NAMALWA (cell line): ENCODE results near the gene TTLL8.
"Not testable (repeated sequence)": the region's sequence is repeated elsewhere in the genome, so short reads cannot be mapped to it uniquely, and the experiment has no call there.

ENCODE experiments used
- DNase-seq: peaks from one replicate; pipeline ENCODE4 v3.0.0-alpha.2; 2015; ENCODE audit warnings: low spot score

The TTLL8 gene

DNA sequence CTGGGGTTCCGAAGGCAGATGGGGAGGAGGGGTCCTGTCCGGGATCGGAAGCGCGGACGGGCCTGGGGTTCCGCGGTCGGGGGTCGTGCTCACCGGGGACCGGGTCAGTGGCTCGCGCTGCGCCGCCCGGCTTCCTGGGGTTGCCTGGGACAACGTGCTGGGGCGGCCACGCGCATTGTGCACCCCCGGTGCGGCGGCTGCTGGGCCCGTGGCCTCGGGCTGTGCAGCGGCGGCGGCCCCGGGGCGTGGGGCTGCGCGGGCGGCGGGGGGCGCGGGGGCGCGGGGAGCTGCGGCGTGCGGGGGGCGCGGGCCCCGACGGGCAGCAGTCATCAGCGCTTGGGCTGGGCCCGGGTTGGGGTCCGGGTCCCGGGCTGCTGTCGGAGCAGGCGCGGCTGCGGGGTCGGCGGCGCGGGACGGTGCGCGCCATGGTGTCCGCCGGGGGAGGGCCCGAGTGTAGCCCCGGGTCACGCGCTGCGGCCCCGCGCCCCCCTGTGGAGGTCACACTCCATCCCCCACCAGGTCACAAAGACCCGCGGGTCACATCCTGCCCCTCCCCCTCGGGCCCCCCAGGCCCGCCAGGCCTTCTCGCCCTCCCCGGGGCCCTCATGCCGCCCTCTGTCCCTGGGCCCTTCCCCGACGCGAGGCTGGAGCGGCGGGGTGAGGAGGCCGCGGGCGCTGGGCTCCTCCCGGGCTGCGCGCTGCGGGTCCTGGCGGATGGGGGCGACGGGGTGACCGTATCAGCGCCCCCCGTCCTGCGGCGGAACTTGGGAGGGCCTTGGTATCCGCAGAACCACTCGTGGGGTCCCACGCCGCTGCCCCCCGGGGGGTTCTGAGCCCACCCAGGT, at the start of gene TTLL8:
TSS of gene TTLL8 (minus strand) at position 238 of the 845 bp plus-strand sequence.
- no peak for DNase-seq

DNA sequence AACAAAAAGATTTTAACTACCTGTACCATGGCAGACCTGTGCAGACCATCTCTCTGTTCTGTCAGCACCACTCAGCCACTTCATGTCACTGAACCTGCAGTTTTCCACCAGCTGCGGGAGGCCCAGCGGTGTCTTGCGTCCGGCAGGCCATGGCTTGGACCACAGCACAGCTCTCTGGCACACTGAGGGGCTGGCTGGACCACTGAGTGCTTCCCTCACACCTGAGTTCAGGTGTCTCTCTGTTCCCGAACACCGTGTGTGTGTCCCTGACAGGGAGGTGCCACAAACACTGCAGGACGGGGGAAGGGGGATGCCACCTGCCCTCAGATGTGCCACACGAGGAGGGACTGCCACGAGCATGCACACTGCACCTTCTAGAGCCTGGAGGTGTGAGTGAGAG, 49.4 kb upstream of the TTLL8 start:
- no peak for DNase-seq

DNA sequence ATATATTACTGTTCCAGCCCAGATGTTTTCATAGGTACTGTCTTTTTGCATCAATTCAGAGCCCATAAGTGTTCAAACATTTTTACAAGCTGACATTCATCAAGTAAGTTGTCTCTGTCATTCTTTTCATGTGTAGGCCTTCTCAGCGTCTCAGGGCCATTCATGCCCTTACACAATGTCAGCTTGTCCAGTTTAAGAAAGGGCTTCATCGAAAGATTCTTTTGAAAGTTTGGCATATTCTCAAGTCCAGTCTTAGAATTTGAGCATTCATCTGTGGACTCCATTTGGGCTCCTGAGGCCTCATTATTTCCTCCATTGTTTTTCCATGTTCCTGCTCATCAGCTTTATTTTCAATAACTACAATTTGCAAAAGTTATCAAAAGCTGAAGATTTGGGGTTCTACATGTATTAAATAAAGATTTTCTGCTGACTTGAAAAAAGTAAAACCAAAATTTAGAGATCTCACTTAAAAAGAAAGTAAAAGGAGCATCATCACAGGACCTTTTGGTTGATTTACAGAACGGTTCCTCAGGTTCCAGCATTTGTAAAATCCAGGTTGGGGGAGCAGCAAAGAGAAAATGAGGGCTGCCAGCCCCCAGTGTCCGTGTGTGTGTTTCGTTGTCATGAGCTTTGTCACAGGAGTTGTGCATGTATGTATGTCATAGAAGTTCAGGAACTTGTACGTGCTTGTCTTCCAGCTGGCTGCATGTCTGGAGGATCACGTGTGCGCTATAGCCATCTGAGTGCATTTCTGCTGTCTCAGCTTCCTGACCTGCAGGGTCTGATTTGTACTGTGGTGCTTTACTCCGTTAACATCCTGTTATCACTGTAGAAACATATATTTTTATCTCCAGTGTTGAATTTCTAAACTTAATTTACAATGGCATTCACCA, 47.4 kb upstream of the TTLL8 start:
- peak; percentile 61 for DNase-seq

DNA sequence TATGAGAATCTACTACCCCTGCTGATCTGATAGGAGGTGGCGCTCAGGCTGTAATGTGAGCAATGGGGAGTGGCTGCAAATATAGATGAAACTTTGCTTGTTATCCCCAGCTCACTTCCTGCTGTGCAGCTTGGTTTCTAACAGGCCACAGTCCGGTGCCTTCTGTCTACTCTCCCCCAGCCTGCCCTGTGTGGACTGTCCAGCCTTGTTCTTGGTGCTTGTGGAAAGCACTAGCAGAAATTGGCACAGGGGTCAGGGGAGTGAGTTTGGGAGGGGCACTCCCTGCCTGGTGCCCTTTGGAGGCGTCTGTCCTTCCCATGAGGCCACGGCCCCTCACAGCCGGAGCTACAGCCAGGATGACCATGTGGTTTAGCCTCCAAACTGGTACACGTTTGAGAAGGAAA, 46.0 kb upstream of the TTLL8 start:
- DNase-seq, result no peak

DNA sequence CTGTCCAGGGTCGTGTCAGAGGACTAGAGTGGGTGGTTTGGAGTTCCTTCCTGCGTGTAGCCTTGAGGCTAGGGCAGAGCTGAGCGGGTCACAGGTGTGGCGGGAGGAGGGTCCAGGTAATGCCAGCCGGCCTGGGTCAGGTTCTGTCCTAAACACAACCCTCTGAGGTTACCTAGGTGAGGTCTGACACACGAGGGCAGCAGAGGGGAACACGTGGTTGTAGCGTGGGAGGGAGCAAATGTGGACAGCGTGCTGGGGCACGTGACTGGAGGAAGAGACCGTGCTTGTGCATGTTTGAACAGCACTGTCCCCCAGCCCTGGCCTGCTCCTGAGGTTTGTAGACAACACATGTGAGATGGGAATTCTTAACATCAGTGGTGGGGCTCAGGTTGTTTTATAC, 44.8 kb upstream of the TTLL8 start:
- DNase-seq, result peak; percentile 26

DNA sequence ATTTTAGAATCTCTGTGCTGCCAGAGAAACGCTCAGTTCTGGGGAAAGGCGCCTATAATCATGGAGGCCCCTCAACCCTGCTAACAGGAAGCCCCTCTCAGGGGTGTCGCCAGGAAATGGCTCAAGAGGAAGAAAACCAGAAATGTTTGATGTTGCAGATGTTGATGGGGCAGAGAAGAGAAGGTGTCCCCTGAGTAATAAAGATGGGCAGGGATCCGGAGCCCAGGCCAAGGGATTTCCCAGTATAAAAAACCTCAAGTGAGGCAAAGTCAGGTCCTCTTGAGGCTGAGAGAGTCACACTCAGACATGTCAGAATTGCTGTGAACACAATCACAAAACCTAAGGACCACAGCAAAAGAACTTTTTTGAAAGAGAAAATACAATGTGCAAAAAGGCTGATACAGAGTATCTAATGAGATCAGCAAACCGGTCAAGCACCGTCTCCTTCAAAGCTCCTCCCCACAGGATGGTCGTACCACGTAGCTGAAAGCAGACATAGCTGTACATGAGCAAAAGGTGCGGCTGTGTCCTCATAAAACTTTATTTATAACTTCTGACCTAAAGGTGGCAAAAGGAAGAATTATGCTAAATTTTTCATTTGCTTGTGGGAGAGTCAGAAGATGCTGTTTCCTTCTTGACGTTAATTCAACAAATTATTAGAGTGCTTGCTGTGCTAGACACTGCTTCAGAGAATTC, 43.9 kb upstream of the TTLL8 start:
- peak; percentile 19 for DNase-seq

DNA sequence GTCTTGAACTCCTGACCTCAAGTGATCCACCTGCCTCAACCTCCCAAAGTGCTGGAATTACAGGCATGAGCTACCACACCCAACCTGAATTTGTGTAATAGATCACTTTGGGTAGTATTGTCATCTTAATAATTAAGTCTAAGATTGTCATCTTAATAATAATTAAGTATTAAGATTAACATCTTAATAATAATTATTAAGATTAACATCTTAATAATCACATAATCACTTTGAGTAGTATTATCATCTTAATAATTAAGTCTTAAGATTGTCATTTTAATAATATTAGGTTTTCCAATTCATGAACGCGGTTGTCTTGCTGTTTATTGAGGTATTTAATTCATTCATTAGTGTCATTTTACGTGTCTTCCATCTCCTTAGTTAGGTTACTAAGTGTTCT, 40.0 kb upstream of the TTLL8 start:
- DNase-seq, result no peak

DNA sequence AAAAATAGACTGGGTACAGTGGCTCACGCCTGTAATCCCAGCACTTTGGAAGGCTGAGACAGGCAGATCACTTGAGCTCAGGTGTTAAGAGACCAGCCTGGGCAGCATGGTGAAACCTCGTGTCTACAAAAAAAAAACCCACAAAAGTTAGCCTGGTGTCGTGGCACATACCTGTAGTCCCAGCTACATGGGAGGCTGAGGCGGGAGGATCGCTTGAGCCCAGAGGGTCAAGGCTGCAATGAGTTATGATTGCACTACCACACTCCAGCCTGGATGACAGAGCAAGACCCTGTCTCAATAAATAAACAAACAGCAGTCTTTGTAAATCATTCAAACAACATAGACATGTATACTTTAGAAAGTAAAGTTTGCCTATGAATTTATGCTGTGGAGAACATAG, 34.2 kb upstream of the TTLL8 start:
- no peak for DNase-seq

DNA sequence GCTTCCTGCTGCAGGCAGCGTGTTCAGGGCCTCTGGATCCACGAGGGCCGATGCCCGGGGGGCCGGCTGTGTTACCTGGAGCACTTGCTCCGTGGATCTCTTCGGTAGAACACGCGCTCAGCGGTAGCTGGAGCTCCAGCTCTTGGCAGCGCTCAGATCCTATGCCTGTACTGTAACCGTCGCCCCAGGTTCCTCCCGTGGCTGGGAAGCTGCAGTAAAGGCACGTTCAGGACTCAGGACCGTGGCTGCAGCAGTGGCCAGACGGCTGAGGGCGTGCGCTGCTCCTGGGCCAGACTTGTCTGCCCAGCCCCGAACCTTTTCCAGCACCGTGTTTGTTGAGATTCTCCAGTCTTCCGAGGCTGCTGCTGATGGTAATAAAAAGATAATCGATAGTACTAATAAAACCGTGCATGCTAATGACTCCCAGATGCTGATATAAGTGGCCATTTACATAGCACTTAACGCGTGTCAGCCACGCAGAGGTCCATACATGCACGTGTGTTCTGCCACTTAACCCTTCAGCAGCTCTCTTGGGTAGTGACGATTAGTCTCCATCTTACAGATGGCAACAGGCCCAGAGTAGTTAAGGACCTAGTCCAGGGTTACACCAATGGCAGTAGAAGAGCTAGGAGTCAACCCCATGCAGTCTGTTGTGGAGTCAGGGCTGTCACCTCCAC, 33.1 kb upstream of the TTLL8 start:
- DNase-seq, result no peak

DNA sequence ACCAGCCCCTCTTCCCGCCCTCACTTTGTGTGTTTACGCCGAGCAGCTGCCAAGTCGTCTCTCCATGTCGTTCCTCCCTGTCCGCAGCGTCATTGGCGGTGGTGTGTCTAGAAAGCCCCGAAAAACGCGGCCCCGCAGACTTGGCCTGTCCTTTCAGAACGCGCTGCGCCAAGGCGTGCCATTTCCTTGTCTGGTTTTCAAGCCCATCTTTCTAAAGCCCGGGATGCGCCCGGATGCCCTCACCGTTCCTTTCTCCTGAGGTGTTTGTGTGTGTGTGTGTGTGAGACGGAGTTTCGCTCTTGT, 32.3 kb upstream of the TTLL8 start:
- DNase-seq, result no peak

DNA sequence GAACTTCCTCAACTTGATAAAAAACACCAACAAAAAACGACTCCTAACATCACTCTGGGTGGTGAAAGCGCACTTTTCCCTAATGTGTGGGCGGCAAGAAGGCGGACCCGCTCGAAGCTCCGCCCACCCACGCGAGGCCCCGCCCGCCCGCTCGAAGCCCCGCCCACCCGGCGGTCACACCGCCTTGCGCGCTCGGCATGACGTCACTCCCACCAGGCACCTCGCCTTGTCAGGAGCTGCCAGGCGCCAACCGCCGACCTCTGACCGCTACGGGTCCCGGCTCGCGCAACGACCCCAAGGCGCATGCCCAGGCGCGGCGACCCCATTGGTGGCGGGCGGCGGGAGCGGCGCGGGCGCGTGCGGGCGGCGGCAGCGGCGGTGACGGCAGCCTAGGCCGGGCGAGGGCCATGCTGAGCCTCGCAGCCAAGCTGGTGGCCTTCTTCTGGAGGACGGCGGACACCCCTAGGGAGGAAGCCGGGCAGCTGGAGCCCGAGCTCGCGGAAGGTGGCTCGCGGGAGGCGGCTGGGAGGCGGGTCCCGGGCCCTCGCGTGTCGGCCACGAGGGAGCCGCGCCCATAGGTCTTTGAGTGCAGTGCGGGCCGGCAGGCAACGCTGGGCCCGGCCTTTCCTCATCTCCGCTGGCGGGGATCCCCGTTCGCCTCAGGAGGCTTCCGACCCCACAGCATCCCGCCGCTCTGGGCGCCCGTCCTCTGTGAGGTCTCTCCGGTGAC, 31.7 kb upstream of the TTLL8 start, which contains the start of gene MOV10L1:
TSS of gene MOV10L1 (plus strand) at position 325 of the 730 bp plus-strand sequence. CDS start at position 408, 83 bp downstream.
- no peak for DNase-seq

DNA sequence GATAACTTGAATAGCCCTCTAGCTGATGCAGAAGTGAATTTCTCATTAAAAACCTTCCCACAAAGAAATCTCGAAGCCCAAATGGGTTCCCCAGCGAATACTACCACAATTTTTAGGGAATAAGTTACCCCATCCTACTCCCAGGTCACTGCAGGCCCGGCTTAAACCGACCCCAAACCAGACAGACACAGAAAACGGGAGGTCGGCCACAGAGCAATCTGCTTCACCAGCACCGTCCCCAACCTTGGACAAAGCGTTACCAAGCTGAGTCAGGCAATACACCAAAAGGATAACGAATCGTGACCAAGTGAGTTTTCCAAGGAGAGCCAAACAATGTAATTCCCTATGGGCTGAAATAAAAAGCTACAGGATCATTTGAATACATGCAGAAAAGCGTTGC, 31.1 kb upstream of the TTLL8 start:
- DNase-seq, result no peak

DNA sequence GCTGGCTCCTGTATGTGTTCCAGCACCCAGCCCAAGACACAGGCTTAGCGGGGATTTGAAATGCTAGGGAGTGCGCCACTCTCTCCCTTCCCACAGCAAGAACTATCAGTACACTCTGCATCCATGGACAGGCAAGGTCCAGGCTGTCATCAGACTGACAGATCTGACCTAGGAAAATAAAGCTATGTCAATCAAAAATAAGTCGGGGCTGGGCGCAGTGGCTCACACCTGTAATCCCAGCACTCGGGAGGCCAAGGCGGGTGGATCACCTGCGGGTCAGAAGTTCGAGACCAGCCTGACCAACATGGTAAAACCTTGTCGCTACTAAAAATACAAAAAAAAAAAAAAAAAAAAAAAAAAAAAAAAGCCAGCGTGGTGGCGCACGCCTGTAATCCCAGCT, 30.0 kb upstream of the TTLL8 start:
- DNase-seq, result no peak

DNA sequence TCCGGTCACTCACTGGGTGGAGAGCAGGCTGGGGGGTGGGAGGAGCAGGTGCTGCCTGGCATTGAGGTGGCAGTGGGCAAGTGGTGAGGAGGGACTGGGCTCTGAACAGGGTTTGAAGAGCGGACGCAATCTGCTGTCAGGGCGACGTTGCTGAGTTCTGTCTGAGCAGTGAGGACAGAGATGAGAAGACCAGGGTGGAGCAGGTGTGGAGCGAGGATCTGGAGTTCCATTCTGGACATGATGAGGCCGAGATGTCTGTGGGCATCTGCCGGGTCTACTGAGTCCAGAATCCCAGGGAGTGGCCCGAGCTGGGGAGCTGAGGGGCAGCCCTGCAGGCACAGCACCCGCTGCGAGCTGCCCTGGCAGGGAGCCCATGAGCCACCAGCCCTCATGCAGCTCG, 29.5 kb upstream of the TTLL8 start:
- no peak for DNase-seq

DNA sequence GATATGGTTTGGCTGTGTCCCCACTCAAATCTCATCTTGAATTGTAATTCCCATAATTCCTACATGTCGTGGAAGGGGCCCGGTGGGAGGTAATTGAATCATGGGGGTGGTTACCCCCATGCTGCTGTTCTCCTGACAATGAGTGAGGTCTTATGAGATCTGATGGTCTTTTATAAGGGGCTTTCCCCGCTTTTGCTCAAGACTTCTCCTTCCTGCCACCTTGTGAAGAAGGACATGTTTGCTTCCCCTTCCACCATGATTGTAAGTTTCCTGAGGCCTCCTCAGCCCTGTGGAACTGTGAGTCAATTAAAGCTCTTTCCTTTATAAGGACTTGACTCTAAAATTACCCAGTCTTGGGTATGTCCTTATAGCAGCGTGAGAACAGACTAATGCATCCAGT, 28.9 kb upstream of the TTLL8 start:
- DNase-seq, result not testable (repeated sequence)

DNA sequence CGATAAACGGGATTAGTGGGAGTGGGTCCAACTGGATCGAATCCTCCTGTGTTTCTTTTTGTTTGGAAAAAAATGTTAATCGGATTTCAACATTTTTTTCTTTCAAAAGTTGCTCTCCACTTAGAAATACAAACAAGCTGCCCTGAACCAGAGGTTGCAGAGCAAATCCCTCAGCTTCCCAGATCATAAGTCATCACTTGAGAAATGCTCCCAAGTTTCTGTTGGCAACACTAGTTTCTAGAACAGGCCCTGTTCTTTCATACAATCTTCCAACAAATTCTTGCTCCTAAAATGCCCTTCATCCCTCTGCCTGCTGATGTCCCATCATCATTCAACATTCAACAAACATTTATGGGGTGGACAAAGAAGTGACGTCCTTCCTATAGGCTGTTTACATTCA, 28.4 kb upstream of the TTLL8 start:
- no peak for DNase-seq

DNA sequence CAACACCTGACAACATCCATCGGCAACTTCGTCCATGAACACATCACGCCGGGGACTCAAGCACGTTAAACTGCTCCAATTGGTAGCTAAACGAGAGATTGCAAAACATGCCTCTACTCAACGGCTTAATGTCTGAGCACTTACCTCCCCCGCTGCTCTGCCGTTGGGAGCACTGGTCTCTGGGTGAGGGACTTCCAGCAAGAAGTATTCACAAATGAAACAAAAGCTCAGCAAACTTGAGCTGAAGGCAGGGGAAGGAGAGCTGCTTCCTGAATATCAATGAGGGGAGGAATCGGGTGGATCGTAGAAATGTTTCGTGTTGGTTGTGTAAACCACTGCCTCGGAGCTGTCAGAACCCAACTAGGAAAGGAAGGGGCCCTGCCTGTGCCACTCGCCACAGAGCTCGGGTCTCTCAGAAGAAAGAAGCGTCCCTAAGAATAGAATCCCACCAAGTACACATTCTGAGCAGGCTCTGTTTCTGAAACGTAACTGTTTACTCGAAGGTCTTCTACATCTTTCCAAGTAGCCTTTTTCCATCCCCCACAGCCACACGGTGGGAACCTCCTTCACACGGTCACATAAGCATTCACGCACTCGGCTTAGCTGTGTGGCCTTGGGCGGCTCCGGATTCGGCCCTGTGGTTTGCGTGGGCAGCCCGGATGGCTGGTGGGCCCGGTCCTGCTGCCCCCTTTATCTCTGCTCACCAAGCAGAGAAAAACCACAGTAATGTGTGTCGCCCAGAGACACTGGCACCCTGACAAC, 27.3 kb upstream of the TTLL8 start, which contains the start of gene MLC1:
TSS of gene MLC1 (minus strand) at position 216 of the 762 bp plus-strand sequence. CDS start 524 bp downstream, outside the sequence.
- no peak for DNase-seq

DNA sequence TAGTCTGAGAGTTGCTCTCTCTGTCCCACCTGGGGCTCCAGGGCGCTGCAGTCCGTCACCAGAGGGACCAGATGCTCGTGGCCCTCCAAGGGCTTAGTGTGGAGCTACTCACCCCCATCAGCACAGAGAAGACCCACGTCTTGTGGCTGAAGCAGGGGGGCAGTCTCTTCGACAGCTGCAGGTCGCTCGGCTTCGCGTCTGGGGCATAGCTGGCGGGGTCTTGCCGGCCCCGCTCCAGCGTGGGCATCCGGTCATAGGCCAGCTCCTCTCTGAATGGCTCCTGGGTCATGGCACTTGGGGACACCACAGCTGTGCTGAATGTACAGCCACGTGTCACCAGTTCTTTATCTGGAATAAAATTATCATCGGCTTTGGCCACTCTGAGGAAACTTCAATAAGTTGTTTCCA, 26.5 kb upstream of the TTLL8 start:
- DNase-seq, result no peak

DNA sequence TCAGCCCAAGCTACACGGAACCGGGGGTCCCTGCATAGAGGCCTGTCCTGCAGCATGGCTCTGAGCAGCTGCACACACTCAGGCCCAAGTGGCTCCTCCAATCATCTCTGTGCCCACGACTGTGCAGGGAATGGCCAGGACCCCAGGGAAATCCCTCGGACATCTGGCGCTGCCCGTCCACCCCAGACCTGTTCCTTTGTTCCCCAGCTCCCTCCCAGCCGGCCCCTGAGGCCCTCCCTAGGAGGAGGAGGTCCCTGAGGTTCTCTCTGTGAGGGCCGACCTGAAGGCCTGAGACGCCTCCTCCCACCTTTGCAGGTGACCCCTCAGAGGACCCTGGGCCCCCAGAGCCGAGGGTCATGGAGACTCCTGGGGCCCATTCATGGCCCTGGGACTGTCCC, 26.0 kb upstream of the TTLL8 start:
- no peak for DNase-seq

DNA sequence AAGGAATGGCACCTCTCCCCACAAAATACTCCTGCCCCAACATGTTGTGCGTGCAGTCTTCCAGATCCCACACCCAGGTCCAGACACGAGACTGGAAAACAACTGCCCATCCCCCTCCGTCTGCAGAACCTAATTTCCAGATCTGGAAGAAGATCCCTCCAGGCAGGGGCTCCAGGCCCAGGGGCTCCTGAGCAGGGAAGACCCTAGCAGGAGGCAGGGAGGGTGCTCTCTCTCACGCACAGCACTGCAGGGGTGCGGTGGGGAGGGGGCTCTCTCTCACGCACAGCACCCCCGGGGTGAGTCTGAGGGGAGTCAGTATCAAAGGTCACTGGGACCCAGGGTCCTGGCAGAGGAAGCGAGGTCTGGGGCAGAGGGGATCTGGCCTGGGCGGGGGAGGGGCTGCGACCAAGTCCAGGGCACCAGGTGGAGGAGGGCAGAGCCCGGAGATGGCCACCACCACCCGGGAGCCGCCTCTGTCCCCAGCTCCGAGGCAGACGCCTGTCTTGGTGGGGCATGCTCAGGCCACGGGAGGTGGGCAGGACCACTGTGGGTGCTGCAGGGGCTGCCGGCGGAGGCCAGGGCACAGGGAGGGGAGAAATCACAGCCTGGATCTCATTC, 25.5 kb upstream of the TTLL8 start:
- no peak for DNase-seq
